Activated CD8-positive, alpha-beta memory T cell treated with anti-CD3 and anti-CD28 coated beads, Interleukin-2, amount 50 U/mL, for 24 hours (primary cell): Measurements from ENCODE around the gene CAMKMT.
"Not testable (repeated sequence)": the region's sequence is repeated elsewhere in the genome, so short reads cannot be mapped to it uniquely, and the experiment has no call there.

Source experiments
- DNase-seq: peaks from one replicate; pipeline ENCODE4 v3.0.0-alpha.2; 2020; ENCODE audit errors: extremely low read depth

CAMKMT gene

DNA sequence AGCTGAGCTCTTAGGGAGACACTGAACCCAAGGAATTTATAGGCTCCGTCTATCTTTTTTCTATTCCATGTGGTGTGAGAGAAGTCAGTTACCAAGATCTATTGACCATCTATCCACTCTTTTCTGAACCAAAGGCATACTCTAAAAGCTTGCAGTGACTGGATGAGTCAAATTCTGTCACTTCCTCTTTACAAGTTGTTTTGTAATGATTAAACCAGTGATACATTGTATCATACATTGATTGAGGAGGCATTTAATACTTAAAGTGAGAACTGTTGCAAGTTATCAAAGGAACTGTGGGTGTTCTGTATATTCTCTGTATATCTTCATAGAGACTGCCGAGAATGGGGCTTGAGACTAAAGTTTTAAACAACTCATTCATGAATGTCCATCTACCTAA, 188.8 kb downstream of the CAMKMT start:
- DNase-seq, result no peak

DNA sequence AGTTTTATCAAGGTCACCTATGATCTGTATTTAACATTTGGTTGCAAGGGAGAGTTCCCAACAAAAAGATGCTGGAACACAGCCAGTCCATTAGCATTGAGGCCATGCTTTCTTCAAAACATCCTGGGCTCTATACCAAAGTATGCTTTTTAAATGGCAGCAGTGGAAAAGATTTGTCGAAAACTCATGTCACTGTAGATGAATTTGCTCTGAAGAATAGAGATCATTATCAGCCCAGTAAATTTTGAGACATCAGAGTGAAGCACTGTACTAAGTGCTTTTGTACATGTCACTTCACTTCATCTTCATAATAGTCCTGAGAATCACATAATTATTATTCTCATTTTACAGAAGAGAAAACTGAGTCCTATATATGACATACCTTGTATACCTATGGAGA, 189.8 kb downstream of the CAMKMT start:
- DNase-seq, result no peak

DNA sequence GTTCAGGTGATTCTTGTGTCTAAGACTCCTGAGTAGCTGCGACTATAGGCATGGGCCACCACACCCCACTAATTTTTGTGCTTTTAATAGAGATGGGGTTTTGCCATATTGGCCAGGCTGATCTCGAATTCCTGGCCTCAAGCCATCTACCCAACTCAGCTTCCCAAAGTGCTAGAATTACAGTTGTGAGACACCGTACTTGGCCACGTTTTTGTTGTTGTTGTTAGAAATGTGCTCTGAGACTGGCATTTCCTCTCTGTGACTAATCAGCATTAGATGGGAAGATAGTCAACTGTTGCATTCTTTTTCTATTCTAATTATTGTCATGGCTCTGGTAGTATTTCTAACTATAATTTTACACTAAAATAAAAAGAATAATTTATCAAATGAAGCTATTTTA, 191.7 kb downstream of the CAMKMT start:
- no peak for DNase-seq

DNA sequence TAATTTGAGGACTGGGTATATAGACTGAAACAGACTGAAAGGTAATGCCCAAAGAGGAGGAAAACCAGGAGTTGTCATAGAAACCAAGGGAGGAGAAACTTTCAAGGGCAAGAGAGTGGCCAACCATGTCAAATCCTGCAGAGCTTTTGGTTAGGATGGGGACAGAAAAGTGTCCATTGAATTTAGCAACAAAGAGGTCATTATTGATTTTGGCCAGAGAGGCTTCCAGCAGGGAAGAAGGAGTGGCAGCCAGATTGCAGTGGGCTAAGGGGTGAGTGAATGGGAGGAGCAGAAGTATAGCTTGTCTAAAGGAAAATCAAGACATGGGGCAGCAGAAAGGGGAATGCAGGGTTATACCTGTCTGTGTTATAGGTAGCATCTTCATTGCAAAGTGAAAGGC, 194.0 kb downstream of the CAMKMT start:
- DNase-seq, result no peak

DNA sequence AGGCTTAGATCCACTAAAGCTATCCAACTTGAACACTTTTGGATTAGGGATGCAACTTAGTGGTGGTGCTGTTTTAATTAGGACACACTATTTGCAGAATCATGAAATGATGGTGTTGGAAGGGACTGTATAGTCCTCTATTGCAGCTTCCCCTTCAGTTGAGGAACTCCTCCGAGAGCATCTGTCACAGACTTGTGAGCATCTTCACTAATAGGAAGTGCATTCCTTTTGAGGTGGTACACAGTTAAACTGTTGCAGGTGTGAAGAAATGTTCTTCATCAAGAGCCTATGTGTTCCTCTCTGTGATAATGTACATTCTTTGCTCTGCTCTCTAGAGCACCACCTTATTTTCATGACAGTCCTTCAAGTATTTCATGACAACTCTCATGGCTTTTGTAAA, 197.4 kb downstream of the CAMKMT start:
- no peak for DNase-seq

DNA sequence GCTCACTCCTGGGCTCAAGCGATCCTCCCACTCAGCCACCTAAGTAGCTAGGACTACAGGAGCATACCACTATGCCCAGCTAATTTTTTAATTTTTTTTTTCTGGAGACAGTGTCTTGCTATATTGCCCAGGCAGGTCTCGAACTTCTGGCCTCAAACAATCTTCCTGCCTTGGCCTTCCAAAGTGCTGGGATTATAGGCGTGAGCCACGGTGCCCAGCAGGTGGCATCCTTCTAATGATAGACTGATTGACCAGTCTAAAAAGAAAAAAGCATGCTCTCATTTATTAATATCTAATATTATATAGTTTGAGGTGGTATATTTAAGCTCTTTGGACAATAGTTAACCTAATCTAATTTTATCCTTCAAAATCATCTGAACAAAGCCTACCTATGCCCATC, 198.6 kb downstream of the CAMKMT start:
- DNase-seq, result no peak

DNA sequence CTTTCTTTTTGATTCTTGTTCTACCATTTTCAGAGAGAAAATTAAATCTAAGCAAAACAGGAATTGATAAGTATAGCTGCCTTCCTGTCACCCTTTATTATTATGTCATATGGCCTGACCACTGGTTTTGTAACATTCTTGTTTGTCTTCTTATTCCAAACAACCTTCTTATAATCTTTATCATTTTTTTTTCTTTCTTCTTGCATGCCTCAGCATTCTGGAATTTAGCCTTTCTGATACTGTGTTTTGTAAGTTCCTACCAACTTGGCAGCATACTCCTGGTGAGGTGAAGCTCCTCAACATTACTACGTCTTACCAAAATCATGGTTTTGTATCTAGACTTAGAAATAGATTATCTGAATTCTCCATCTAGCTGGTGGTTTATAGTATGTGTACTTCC, 199.2 kb downstream of the CAMKMT start:
- DNase-seq, result no peak

DNA sequence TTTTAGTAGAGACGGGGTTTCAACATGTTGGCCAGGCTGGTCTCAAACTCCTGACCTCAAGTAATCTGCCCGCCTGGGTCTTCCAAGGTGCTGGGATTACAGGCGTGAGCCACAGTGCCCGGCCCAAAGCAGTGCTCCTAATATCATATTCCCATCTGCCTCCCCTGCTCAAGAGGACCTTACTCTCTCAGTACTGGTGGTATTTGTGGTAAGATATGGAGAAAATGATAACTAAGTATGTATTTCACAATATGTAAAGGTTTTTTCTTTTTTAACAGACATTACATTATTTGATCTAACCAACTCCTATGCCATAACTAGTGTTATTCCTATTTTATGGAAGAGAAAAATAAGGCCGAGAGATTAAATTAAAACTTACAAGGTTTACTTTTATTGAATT, 201.0 kb downstream of the CAMKMT start:
- no peak for DNase-seq

DNA sequence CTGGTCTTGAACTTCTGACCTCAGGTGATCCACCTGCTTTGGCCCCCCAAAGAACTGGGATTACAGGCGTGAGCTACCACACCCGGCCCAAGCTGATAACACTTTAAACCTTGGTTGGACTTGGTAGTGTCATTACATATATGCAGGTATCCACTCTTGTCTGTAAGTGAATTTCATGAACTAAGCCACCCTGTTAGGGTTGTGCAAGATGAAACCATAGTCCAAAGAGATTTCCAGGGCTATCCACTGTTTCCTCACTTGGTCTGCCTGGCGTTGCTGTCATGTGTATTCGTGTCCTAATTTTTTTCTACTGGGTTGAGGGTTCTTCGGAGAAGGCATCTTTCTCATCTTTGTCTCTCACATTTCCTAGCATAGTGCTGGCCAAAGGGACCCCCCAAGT, 203.0 kb downstream of the CAMKMT start:
- no peak for DNase-seq

DNA sequence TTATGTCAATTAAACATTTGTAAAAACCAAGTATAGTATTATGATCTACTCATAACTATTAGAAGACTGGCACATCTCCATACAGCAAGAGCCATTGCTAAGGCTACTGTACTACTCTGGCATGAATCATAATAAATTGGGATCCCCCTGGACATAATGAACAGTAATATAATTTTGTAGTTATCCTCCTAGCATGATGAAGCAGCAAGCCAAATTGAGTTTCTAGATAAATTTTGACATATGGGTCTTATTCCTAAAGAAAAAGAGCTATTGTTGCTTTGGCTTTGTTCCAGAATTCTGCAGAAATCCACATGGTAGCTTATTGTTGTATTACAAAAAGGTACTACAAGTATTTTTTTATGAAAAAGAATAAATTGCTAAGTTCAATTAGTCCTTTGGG, 204.3 kb downstream of the CAMKMT start:
- no peak for DNase-seq

DNA sequence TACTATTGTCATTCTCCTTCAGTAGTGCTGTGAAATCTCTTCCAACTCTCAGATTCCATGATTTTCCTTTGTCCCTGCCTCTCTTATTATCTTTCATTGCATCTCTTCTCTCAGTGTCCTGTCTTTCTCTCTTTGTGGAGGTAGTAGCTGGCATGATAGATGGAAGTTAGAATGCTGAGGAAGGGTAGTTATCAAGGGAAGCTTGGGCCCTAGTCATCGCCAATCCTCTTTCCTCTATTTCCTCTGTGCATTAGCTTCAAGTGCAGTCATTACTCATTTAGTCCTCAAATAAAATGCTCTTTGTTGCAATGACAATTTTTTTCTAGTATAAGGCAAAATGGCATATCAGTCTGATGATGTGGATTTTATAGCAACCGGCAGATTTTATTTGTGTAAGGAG, 207.7 kb downstream of the CAMKMT start:
- DNase-seq, result no peak

DNA sequence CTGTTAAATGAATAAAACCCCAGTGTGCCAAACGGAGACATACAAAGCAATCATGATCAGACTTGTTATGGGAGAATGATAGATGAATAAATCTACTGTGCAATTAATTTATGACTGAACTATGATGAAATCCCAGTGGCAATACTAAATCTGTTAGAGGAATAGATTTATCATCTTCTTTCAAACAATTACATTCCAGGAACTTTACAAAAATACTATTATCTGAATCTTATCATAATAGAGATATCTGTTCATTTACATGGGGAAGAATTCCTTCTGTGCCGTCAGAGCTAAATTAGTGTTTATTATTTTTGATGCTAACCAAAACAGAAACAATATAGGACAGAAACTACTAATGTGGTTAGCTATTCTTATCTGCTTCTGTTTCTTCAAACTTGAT, 208.5 kb downstream of the CAMKMT start:
- DNase-seq, result no peak

DNA sequence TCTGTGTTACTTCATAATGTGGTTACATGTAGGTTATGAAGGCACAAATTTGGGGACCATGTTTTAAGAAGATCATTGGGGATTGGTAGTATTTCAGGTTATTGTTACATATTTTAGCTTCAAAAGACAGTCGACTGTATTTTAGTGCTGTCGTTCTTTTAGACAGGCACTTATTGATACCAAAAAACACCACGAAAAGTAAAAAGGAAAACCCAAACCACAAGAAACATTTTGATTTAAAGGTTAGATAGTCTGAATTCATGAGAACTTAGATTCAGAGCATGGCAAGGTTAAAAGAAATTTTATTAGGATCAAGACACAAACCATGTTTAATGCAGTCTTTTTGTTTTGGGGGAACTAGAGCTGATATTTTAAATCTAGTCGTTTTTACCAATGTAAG, 209.0 kb downstream of the CAMKMT start:
- DNase-seq, result no peak

DNA sequence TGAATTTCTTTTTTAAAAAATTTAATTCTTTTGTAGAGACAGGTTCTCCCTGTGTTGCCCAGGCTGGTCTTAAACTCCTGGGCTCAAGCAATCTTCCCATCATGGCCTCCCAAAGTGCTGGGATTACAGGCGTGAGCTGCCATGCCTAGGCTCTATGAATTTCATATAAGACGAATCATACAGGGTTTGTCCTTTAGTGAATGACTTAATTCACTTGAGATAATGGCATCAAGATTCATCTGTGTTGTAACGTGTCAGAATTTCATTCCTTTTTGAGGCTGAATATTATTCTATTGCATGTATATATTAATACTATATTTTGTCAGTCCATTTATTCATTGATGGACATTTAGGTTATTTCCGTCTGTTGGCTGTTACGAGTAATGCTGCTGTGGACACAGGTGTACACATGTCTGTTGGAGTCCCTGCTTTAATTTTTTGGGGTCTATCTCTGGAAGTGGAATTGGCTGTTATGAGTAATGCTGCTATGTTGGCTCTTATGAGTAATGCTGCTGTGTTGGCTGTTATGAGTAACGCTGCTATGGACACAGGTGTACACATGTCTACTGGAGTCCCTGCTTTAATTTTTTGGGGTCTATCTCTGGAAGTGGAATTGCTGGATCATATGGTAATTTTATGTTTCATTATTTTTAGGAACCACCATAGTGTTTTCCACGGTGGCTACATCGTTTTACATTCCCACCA, 210.6 kb downstream of the CAMKMT start:
- DNase-seq, result no peak

DNA sequence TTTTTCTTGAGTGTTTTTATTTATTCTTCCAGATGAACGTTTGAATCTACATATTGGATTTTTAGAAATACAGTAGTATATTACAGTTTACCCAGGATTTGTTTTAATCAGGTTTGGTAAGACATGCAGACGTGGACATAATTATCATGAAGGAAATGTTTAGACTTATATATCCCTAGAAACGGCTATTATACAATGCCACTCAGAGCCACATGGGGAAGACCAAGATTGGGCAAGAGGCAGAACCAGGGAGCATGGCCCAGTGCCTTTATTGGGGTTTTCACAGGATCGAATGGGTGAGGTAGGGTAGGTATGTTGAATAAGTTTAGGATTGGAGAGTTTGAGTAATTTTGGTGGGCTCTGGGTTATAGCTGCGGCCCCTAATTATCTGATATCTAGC, 212.2 kb downstream of the CAMKMT start:
- DNase-seq, result no peak

DNA sequence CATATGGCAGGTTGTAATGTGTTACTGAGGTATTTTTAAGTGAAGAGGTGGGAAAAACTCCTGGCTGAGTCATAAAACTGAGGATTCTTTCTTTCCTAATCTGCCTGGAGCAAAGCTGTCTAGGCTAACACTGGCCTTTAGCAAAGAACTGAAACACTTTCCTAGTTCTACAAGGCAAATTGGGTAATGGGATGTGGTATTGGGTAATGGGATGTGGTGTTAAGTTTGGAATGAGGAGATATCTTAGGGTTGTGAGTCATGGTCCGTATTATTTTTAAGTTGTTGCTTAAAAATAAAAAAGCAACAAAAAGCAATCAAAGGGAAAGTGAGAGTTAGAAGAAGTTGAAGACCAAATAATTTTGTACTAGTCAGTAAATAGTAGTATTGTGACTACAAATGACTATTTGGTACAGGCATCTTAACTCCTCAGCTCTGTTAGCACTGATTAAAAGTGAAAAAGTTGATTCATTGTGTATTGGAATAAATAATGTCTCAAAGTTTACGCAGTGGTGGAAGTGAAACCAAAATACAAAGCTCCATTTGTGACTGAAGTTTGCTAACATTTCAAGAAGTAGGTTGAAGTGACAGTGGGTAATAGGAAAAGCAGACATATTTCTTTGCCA, 216.8 kb downstream of the CAMKMT start:
- DNase-seq, result no peak

DNA sequence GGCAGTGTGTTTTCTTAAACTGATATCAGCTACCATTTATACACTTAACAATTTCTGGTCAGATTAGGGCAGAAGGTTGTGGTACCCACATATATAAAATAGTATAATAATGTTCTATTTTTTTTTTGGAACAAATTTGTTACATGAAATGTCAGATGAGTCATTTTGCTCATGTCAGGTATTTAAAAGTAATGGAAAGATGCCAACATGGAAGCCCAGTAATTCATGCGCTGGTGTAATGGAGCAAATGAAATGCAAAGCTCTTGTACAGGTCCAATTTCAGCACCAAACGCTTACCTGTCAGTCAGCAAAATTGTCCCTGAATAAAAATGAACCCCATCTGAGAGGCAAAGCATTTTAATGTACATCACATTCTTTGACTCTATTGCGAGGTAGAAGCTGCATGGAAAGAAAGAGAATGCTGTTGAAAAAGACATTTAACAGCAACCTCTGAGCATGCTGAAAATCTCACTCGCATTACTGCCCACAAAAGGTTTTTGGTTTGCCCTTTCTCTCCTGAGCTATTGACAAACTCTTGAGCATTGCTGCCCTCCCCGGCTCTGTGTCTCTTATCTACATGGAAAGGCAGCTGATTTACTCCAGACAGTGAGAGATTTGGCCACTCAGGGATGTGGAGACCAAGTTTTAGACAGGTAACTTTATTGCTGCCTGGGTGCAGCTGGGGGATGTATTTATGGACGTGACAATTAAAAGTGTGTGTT, 217.5 kb downstream of the CAMKMT start:
- DNase-seq, result no peak

DNA sequence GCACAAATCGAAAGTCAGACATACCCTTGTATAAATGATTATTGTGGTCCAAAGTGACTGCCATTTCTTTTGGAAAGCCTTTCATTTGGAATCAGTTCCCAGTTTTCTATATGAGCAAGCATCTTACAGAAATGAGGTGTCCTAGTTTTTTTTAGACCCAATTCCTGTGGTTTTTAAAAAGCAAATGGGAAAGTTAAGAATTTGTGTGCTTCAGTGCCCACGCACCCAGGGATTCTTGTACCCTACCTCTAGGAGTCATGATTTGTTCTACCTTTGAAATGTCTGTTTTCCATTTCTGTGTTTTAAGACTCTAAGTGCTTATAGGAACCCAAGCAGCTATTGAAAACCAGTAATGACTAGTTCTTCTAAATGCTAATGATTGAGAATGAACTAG, 218.1 kb downstream of the CAMKMT start:
- no peak for DNase-seq

DNA sequence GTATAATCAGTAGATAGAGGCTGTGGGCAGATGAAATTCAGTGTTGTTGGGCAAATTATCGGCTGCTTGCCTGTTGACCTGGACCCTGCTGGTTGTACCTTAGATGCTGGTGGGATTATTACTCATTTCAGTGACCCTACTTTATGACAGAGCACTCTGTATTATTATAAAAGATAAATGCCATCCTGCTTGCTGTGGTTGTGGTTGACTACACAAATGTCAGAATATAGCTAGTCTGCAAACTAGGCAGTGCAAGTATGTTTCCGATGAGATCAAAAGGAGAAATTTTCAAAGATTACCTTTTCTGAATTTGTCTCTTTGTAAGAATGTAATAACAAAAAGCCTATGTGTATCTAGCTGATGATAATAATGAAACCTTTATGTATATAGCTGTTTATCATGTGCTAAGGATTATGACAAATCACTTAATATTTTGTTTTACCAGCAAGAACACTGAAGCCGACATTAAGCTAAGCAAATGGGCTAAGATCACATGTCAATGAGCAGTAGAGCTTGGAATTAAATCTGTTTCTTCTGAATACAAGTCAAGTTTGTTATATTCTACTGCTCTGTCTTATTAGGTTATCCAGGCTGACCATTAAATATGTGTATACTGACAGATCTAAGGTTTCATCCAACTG, 219.2 kb downstream of the CAMKMT start:
- no peak for DNase-seq

DNA sequence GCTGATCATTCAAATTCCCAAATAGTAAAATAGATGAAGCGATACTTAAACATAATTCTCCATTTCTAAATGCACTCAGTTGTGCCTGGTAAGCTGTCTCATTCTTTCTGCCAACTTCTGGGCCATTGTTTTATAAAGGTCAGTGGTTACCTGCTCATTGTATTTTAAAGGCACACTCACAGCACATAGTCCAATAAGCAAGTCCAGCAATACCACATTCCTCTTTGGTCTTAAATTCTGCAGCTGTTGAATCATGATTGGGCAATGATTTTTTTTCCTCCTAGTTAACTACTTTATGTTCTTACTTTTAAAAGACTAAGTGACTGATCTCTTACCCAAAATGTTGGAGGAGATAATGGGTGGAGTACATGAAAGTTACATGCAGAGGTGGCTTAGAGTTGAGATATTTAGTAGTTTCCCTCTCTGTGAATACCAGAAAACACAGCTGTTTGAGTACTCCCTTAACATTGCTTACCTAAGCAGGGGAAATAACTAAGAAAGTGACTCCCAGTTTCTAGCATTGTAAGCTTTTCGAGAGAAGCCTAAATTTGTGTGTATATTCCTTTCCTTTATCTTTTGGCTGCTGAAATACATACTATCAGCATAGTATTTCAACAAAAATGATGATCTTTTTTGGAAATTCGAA, 220.7 kb downstream of the CAMKMT start:
- no peak for DNase-seq

DNA sequence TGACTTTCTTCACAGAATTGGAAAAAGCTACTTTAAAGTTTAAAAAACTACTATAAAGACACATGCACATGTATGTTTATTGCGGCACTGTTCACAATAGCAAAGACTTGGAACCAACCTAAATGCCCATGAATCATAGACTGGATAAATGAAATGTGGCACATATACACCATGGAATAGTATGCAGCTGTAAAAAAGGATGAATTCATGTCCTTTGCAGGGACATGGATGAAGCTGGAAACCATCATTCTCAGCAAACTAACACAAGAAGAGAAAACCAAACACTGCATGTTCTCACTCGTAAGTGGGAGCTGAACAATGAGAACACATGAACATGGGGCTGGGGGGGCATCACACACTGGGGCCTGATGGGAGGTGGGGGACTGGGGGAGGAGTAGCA, 233.9 kb downstream of the CAMKMT start:
- DNase-seq, result not testable (repeated sequence)
